ENCODE measurements around the gene P2RY6.

DNA sequence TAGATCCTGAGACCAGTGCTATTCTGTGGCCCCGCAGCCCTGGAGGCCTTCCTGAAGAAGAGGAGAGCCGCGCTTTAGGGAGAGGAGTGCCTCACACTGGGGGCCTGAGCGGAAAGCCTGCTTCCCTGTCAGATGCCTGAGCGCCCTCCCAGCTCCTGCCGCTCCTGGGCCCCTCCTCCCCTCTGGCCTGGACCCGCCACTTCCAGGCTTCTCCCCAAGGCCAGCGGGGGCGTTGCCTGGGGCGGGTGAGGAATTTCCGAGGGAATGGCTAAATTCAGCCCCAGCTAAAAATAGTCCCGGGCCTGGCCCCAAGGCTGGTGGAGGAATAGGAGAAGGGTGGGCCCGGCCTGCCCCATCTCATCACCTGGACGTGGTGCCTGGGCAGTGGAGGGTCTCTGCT is 51.3 kb downstream of the P2RY6 start:
- TF ChIP-seq POLR2A (IDR thresholded peaks at IDR 0.05) (peak; percentile 36 to 44), CTCF (IDR thresholded peaks at IDR 0.05) (no peak)
